ENCODE measurements around the gene RSPO4. TPM values are rescaled to one million over a fixed set of nuclear protein-coding genes. Genes with fewer than 3 reads are reported as not detected.

RSPO4 gene
- 0.92 TPM for total RNA-seq

GRCh38 chr20:1001911-1002681 is at the start of gene RSPO4:
Gene RSPO4, minus strand, starts transcription at chr20:1002311. Its CDS starts 147 bp downstream, at chr20:1002164.

GRCh38 chr20:916125-916799 is 85.8 kb downstream of the RSPO4 start, which contains the start of gene ANGPT4:
Gene ANGPT4, minus strand, starts transcription at chr20:916334. Its CDS starts 120 bp downstream, at chr20:916214.

Other genes with a start within 250 kb of the RSPO4 start
- gene SLC52A3, start 233.8 kb downstream of the RSPO4 start, total RNA-seq = 0.46 TPM
- gene FAM110A, start 168.6 kb downstream of the RSPO4 start, total RNA-seq = 9.9 TPM
- gene ANGPT4, start 86.0 kb downstream of the RSPO4 start, total RNA-seq = 0.23 TPM
- 37.8 TPM for gene PSMF1, start 116.3 kb upstream of the RSPO4 start, total RNA-seq
- 16.1 TPM for gene TMEM74B, start 182.7 kb upstream of the RSPO4 start, total RNA-seq
- 0.46 TPM for gene C20orf202, start 201.1 kb upstream of the RSPO4 start, total RNA-seq
- gene RAD21L1, start 223.7 kb upstream of the RSPO4 start, total RNA-seq = not detected

All from diencephalon (tissue), 1 donor.